Esophagus squamous epithelium (tissue), 5 donors: ENCODE results near the gene MRPL40. TPM values are rescaled to one million over a fixed set of nuclear protein-coding genes. Genes with fewer than 3 reads are reported as not detected.

Experiments used
- DNase-seq: peaks from one replicate; lab custom pipeline; 2025; lab: John Stamatoyannopoulos, UW
- H3K27ac ChIP-seq, 4 donors: fragments of 200-600 bp; sonication (generic); one replicate each; pipeline ENCODE4 v1.5.1; 2016 to 2019; ENCODE audit warnings: mild to moderate bottlenecking in 1 of 4
- H3K27me3 ChIP-seq, 4 donors: fragments of 200-600 bp; sonication (generic); 1 replicate in 3 of 4; 2 replicates in 1 of 4; pipeline versions ENCODE4 v1.5.1 to v1.6.0; 2017 to 2021; ENCODE audit warnings: antibody characterized with exemption in 1 of 4
- H3K36me3 ChIP-seq, 3 donors: fragments of 200-600 bp; sonication (generic); one replicate each; pipeline ENCODE4 v1.5.1; 2016 to 2019
- H3K4me1 ChIP-seq, 3 donors: fragments of 200-600 bp; sonication (generic); one replicate each; pipeline ENCODE4 v1.5.1; 2017 to 2019
- H3K4me3 ChIP-seq, 4 donors: fragments of 200-600 bp; sonication (generic); 1 replicate in 3 of 4; 2 replicates in 1 of 4; pipeline ENCODE4 v1.5.1; 2016 to 2019; ENCODE audit warnings: mild to moderate bottlenecking in 2 of 4, moderate library complexity in 1 of 4
- H3K9me3 ChIP-seq, 3 donors: fragments of 200-600 bp; sonication (generic); one replicate each; pipeline ENCODE4 v1.5.1; 2016 to 2019
- POLR2A ChIP-seq, 4 donors: fragments of 450-650 bp; IDR thresholded peaks; one replicate each; pipeline ENCODE4 v1.6.1; 2017; ENCODE audit warnings: antibody characterized with exemption in 4 of 4, mild to moderate bottlenecking in 4 of 4, moderate library complexity in 3 of 4
- WGBS, 2 donors: methylation state at CpG; one replicate each; pipeline ENCODE4 v1.1.5; 2018; 5-methylcytosine and 5-hydroxymethylcytosine counted together
- intact Hi-C: fragments of 100-400 bp; cut with DNase I; formaldehyde crosslinking; loops from one replicate; pipeline ENCODE4 v1.15.0; 2022
- total RNA-seq, 4 donors: library from RNA; depleted of rRNA; stranded (reverse); fragments of >200 nt; gene quantifications; one replicate each; pipeline ENCODE4 v1.1.0, GENCODE V29; 2016
- TF ChIP-seq, protein P1 (sequence below), 6 experiments: fragments of 450-650 bp in 4 of 6; fragments of 200-600 bp in 2 of 6; sonication (generic) in 2 of 6; IDR thresholded peaks; one replicate each; pipeline ENCODE4 v1.5.1; 2016 to 2019; ENCODE audit warnings: antibody characterized with exemption in 6 of 6, mild to moderate bottlenecking in 4 of 6, moderate library complexity in 4 of 6
- donor health status: DM: yes; HTN: yes; CAD: no.

MRPL40 gene
- total RNA-seq, 4 donors from 2014 or later = 14.6 to 25.7 (median 17.5) TPM

- H3K4me3 ChIP-seq = no peak overlapping the region
- WGBS, 2 donors = 38 to 67% methylated on average over 3 to 4 of the region's 4 CpGs
- DNase-seq = no peak
- H3K27me3 ChIP-seq = no peaks in the 10 kb centered on the region
- H3K4me1 ChIP-seq = no peaks in the 10 kb centered on the region
- TF ChIP-seq POLR2A (IDR thresholded peaks at IDR 0.05) = no peak
- TF ChIP-seq, protein P1, sequence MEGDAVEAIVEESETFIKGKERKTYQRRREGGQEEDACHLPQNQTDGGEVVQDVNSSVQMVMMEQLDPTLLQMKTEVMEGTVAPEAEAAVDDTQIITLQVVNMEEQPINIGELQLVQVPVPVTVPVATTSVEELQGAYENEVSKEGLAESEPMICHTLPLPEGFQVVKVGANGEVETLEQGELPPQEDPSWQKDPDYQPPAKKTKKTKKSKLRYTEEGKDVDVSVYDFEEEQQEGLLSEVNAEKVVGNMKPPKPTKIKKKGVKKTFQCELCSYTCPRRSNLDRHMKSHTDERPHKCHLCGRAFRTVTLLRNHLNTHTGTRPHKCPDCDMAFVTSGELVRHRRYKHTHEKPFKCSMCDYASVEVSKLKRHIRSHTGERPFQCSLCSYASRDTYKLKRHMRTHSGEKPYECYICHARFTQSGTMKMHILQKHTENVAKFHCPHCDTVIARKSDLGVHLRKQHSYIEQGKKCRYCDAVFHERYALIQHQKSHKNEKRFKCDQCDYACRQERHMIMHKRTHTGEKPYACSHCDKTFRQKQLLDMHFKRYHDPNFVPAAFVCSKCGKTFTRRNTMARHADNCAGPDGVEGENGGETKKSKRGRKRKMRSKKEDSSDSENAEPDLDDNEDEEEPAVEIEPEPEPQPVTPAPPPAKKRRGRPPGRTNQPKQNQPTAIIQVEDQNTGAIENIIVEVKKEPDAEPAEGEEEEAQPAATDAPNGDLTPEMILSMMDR (IDR thresholded peaks at IDR 0.05) = no peak
- peaks cover 26 to 100% (median 36%) of the 10 kb centered on the region in 3 donors for H3K36me3 ChIP-seq
- H3K9me3 ChIP-seq = no peaks in the 10 kb centered on the region
- H3K27ac ChIP-seq = no peak overlapping the region
- intact Hi-C loops = no loop called here
Measured at GRCh38 chr22:19455585-19456370, 23.4 kb downstream of the MRPL40 start.

DNA sequence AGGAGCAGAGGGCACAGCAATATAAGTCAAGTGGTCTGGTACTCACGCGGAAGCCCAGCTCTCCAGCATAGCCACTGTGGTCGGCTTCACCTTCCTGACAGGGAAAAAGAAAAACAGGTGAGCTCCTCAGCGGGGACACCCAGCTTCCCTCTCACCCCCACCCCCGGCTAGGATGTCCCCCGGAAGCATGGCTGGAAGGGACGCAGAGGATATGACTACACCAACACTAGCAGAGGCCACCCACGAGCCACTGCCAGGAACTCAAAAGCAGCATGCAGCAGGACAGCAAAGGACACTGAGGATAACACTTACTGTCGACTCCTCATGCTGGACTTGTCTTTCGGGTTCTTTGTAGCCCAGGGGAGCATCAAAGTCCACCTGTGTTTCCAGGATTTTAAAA, 24.2 kb downstream of the MRPL40 start:
- no peak for DNase-seq
- Histone ChIP-seq H3K9me3 (no peaks in the 10 kb centered on the region), H3K4me3 (no peak overlapping the region), H3K27me3 (no peaks in the 10 kb centered on the region), H3K36me3 (peaks cover 26 to 100% (median 36%) of the 10 kb centered on the region in 3 donors), H3K27ac (no peak overlapping the region), H3K4me1 (no peaks in the 10 kb centered on the region)
- no peak for TF ChIP-seq POLR2A (IDR thresholded peaks at IDR 0.05)
- TF ChIP-seq, protein P1 (IDR thresholded peaks at IDR 0.05) = no peak
- WGBS, 2 donors = 94 to 96% methylated on average over 5 to 8 of the region's 10 CpGs
- intact Hi-C loops = no loop called here

GRCh38 chr22:19457828-19458428, 25.6 kb downstream of the MRPL40 start:
- H3K27me3 ChIP-seq = no peaks in the 10 kb centered on the region
- H3K4me1 ChIP-seq = no peaks in the 10 kb centered on the region
- intact Hi-C loops = no loop called here
- no peaks in the 10 kb centered on the region for H3K9me3 ChIP-seq
- no peak overlapping the region for H3K27ac ChIP-seq
- no peak overlapping the region for H3K4me3 ChIP-seq
- WGBS, 2 donors = 93 to 98% methylated on average over 4 to 6 of the region's 8 CpGs
- no peak for TF ChIP-seq POLR2A (IDR thresholded peaks at IDR 0.05)
- TF ChIP-seq, protein P1 (IDR thresholded peaks at IDR 0.05) = no peak
- peaks cover 26 to 100% (median 40%) of the 10 kb centered on the region in 3 donors for H3K36me3 ChIP-seq
- no peak for DNase-seq

- Histone ChIP-seq H3K27ac (no peak overlapping the region), H3K36me3 (peaks cover 21 to 100% (median 32%) of the 10 kb centered on the region in 3 donors), H3K4me1 (no peaks in the 10 kb centered on the region), H3K9me3 (no peaks in the 10 kb centered on the region), H3K4me3 (no peak overlapping the region), H3K27me3 (no peaks in the 10 kb centered on the region)
- no peak for DNase-seq
- TF ChIP-seq, protein P1 (IDR thresholded peaks at IDR 0.05) = no peak
- TF ChIP-seq POLR2A (IDR thresholded peaks at IDR 0.05) = no peak
- WGBS, 2 donors = 71 to 81% methylated on average over 2 of the region's 2 CpGs
- intact Hi-C loops = no loop called here
Measured at GRCh38 chr22:19460036-19460435, 27.7 kb downstream of the MRPL40 start.

DNA sequence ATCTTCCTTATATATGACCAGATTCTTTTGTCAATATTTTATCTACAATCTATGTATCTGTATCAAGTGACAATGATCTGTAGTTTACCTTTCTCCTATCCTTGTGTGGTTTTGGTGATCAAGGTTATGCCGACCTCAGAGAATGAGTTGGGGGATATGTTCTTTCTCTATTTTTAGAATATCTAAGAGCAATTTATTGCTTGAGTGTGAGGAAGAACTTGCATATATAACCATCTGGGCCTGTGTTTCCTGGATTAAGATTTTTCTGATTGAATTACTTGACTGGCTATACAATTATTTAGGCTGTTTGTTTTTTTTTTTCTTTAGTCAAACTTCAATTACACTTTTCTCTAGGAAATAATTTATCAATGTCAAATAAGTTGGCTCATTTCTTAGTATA, 29.2 kb downstream of the MRPL40 start:
- no peaks in the 10 kb centered on the region for H3K9me3 ChIP-seq
- H3K27me3 ChIP-seq = no peaks in the 10 kb centered on the region
- no peak overlapping the region for H3K27ac ChIP-seq
- peaks cover 17 to 100% (median 25%) of the 10 kb centered on the region in 3 donors for H3K36me3 ChIP-seq
- WGBS, 2 donors = 85 to 94% methylated on average over 1 of the region's 1 CpG
- DNase-seq = no peak
- no peak for TF ChIP-seq POLR2A (IDR thresholded peaks at IDR 0.05)
- TF ChIP-seq, protein P1 (IDR thresholded peaks at IDR 0.05) = no peak
- H3K4me3 ChIP-seq = no peak overlapping the region
- intact Hi-C loops = no loop called here
- H3K4me1 ChIP-seq = no peaks in the 10 kb centered on the region
